ENCODE results near the gene PLA2G12A. TPM values are rescaled to one million over a fixed set of nuclear protein-coding genes. Genes with fewer than 3 reads are reported as not detected.

PLA2G12A gene
- total and polyA plus RNA-seq, 2 of the 8 experiments (the other 6 are each of a cell fraction or from before 2014, with no cell fraction given): 26.6 to 47.2 TPM

- Histone ChIP-seq H2AFZ (ENCODE audit: low read length) (peak within 1 kb of the TSS; percentile 63; the same call in 1 of the 2 replicates), H4K20me1 (replicated peaks in 1 of 2; ENCODE audit: control insufficient read depth in 1 of 2, insufficient read depth in 2 of 2, low read length in 2 of 2) (no peaks in the 10 kb centered on the region), H3K36me3 (ENCODE audit: control insufficient read depth in 2 of 4, insufficient read depth in 4 of 4, low read length in 3 of 4) (peaks cover 0 to 5% (median under 1%) of the 10 kb centered on the region in 4 experiments; a peak in 3 of 8 replicates), H3K27ac (ENCODE audit: low read depth, low read length) (peak within 1 kb of the TSS; percentile 64), H4K8ac (ENCODE audit: extremely low read depth, insufficient read depth, low read length) (peak within 1 kb of the TSS; percentile 93), H3K79me1 (ENCODE audit: low read depth, low read length) (no peaks in the 10 kb centered on the region), H3K4me3 (ENCODE audit: extremely low read depth in 1 of 4, insufficient read depth in 2 of 4, low read depth in 3 of 4, low read length in 4 of 4) (peak within 1 kb of the TSS; percentile 68 to 85 (median 76)), H2BK5ac (ENCODE audit: low read depth, low read length) (peak within 1 kb of the TSS; percentile 77; the same call in 1 of the 2 replicates), H2BK15ac (ENCODE audit: low read length) (no peak within 1 kb of the TSS), H2BK12ac (ENCODE audit: low read depth, low read length) (peak within 1 kb of the TSS; percentile 46; the same call in 1 of the 2 replicates), H3K4me1 (replicated peaks in 1 of 4; ENCODE audit: control insufficient read depth in 3 of 4, insufficient read depth in 4 of 4, low read length in 3 of 4) (peaks cover 0 to 6% (median 4%) of the 10 kb centered on the region in 4 experiments), H3K56ac (replicated peaks; ENCODE audit: insufficient read length, low read depth, low read length) (peak within 1 kb of the TSS; percentile 77), H2BK20ac (ENCODE audit: low read length) (no peak within 1 kb of the TSS), H3K4me2 (ENCODE audit: insufficient read depth in 1 of 2, low read depth in 2 of 2, low read length in 2 of 2) (peak within 1 kb of the TSS; percentile 68 to 77), H4K5ac (ENCODE audit: insufficient read length, low read depth, low read length) (peak within 1 kb of the TSS; percentile 60), H3K23ac (ENCODE audit: insufficient read length) (no peak within 1 kb of the TSS), H3K23me2 (ENCODE audit: low read depth, low read length) (peaks cover 10% of the 10 kb centered on the region; the same call in 1 of the 2 replicates), H3K14ac (ENCODE audit: insufficient read length) (no peak within 1 kb of the TSS), H3K18ac (ENCODE audit: extremely low read depth, low read length) (peak within 1 kb of the TSS; percentile 86), H3K79me2 (ENCODE audit: control insufficient read depth in 1 of 2, insufficient read depth in 2 of 2, low read length in 2 of 2) (peaks cover 0 to 16% of the 10 kb centered on the region in 2 experiments; a peak in 2 of 4 replicates), H2BK120ac (replicated peaks; ENCODE audit: low read depth, low read length) (no peak within 1 kb of the TSS), H3K9me3 (ENCODE audit: insufficient read depth in 2 of 2, low read depth in 1 of 2, low read length in 1 of 2) (no peaks in the 10 kb centered on the region), H2AK5ac (ENCODE audit: low read depth, low read length) (no peak within 1 kb of the TSS; the same call in 1 of the 2 replicates), H3K27me3 (replicated peaks in 1 of 4; ENCODE audit: control insufficient read depth in 3 of 4, extremely low read depth in 1 of 4, insufficient read depth in 3 of 4, low read length in 3 of 4) (no peaks in the 10 kb centered on the region), H4K91ac (replicated peaks; ENCODE audit: insufficient read length, low read length) (peak within 1 kb of the TSS; percentile 19), H3K4ac (replicated peaks; ENCODE audit: insufficient read length, low read depth, low read length) (no peak within 1 kb of the TSS), H3K9ac (replicated peaks in 1 of 4; ENCODE audit: extremely low read depth in 1 of 4, low read depth in 3 of 4, low read length in 3 of 4) (peak within 1 kb of the TSS; percentile 64 to 96 (median 83))
- FAIRE-seq: no peak
- CTCF ChIA-PET (ENCODE audit: partially characterized antibody): interaction anchor here (0.7 to 2.6 kb wide), 14 partner anchors 10 to 346 kb away, joined by 3 to 9 read pairs (median 3); partner anchors contain the start of genes CFI and MCUB
- peak; percentile 49 to 90 for DNase-seq (ENCODE audit: low read depth in 1 of 2, low spot score in 2 of 2)
- 1% methylated on average over 48 of the region's 72 CpGs; no CpG with 5 or more reads in 1 of the 2 experiments for WGBS, 2 experiments (ENCODE audit: extremely low coverage in 1 of 2, insufficient coverage in 1 of 2, insufficient read length in 1 of 2, insufficient replicate concordance in 2 of 2, low coverage in 1 of 2, low lambda C conversion rate in 2 of 2, missing lambda C conversion rate in 1 of 2)
- POLR2A ChIA-PET (ENCODE audit: partially characterized antibody): interaction anchor here (0.6 to 1.9 kb wide), 18 partner anchors 11 to 283 kb away, joined by 3 to 10 read pairs (median 3); partner anchors contain the start of gene GAR1
- TF ChIP-seq CBX5 (IDR thresholded peaks at IDR 0.05; ENCODE audit: low read depth, low read length) (no peak), BACH1 (IDR thresholded peaks at IDR 0.05; ENCODE audit: low read length) (peak; percentile 59; the same call in 1 of the 2 replicates), BRCA1 (IDR thresholded peaks at IDR 0.05; ENCODE audit: low read depth, low read length) (no peak), KDM1A (IDR thresholded peaks at IDR 0.05; ENCODE audit: borderline replicate concordance, low read length) (no peak), CHD1 (IDR thresholded peaks at IDR 0.05; ENCODE audit: low read depth, low read length) (no peak), TEAD4 (IDR thresholded peaks at IDR 0.05; ENCODE audit: low read depth, low read length) (no peak), POLR2A (IDR thresholded peaks at IDR 0.05; ENCODE audit: control extremely low read depth in 1 of 2, low read depth in 2 of 2, low read length in 2 of 2) (peak in 1 of 2 experiments; percentile 91; a peak in 2 of 3 replicates), EGR1 (IDR thresholded peaks at IDR 0.05; ENCODE audit: borderline replicate concordance, low read depth, low read length) (no peak), TAF7 (optimal IDR thresholded peaks at IDR 0.05; ENCODE audit: borderline replicate concordance, low read depth, low read length) (peak; percentile 29), CTBP2 (IDR thresholded peaks at IDR 0.05; ENCODE audit: borderline replicate concordance, insufficient read depth, insufficient read length, low read length) (no peak), CREB1 (IDR thresholded peaks at IDR 0.05) (peak; percentile 44), SIN3A (conservative IDR thresholded peaks at IDR 0.05 in 1 of 2, IDR thresholded peaks at IDR 0.05 in 1 of 2; ENCODE audit: low read depth in 1 of 2, low read length in 2 of 2) (peak in 1 of 2 experiments; percentile 38; a peak in 1 of 4 replicates)
Measured at GRCh38 chr4:109702950-109703663, 26.8 kb downstream of the PLA2G12A start, which contains the start of gene CASP6. Gene CASP6 (minus strand): TSS chr4:109703445. CDS start chr4:109703395, 50 bp downstream.
